Left colon (tissue), 2 donors: ENCODE results near the gene DRAP1. TPM values are rescaled to one million over a fixed set of nuclear protein-coding genes. Genes with fewer than 3 reads are reported as not detected.
"Not testable (repeated sequence)": the region's sequence is repeated elsewhere in the genome, so short reads cannot be mapped to it uniquely, and the experiment has no call there.

Source experiments
- ATAC-seq: fragments of 200-7000 bp; cut with Tn5 transposase; one replicate; pipeline ENCODE4 v1.9.1; 2020; ENCODE audit warnings: mild to moderate bottlenecking, moderate library complexity
- DNase-seq, 2 donors: peaks; one replicate each; pipeline ENCODE4 v3.0.0-alpha.2; 2020
- intact Hi-C, 2 donors: fragments of 100-400 bp; cut with DNase I in 1 of 2; cut with micrococcal nuclease in 1 of 2; formaldehyde crosslinking; loops; one replicate each; pipeline versions ENCODE4 v1.11.2 to v1.14.0; 2022; cut with DNase I, micrococcal nuclease
- total RNA-seq, 2 donors: library from RNA; stranded (reverse); fragmentation: NEBNext Ultra II Directional; extraction: Animal tissue kit (Norgen Biotek cat#: 25700); gene quantifications; one replicate each; pipeline ENCODE4 v1.2.1, GENCODE V29; 2021
- donor health status: DM: no; HTN: no; CAD: no.
- donor health status: DM: yes; HTN: yes; CAD: no.

The DRAP1 gene
- total RNA-seq, 2 donors from 2014 or later: 47.3 to 53.4 TPM

DNA sequence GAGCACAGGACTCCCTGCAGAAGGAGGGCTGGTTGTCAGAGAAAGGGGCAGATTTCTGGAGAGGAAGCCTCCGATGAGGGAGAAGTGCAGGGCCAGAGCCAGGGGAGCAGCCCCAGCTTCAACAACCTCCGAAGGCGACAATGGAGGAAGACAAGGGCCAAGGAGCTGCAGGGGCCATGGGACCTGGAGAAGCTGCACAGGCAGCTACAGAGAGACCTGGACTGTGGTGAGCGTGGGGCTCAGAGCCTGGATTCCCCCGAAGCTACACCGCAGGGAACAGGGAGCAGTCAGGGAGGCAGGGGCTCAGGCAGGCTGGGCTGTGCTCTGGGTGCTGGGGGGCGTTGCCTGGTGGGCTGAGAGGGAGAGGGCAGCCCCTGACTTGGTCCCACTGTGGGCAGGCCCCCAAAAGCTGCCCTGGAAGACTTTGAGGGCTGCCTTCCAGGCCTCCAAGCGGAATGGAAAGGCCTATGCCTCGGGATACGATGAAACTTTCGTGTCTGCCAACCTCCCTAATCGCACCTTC is 28.4 kb downstream of the DRAP1 start:
- DNase-seq: no peak
- intact Hi-C loops: no loop called here
- no peak for ATAC-seq

DNA sequence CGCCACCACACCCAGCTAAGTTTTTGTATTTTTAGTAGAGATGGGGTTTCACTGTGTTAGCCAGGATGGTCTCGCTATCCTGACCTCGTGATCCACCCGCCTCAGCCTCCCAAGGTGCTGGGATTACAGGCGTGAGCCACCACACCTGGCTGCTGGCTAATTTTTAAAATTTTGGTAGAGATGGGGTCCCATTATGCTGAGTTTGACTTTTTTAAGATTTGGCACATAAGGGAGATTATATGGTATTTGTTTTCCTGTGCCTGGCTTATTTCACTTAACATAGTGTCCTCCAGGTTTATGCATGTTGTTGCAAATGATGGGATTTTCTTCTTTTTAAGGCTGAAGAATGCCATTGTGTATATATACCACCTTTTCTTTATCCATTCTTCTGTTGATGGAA is 31.5 kb downstream of the DRAP1 start:
- ATAC-seq, DNase-seq, intact Hi-C loops: not testable (repeated sequence)

DNA sequence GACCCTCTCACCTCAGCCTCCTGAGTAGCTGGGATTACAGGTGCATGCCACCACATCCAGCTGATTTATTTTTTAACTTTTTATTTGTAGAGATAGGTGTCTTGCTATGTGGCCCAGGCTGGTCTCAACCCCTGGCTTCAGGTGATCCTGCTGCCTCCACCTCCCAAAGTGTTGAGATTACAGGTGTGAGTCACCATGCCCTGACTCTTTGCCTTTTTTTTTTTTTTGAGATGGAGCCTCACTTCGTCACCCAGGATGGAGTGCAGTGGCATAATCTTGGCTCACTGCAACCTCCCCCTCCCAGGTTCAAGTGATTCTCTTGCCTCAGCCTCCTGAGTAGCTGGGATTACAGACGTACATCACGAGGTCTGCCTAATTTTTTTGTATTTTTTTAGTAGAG is 32.4 kb downstream of the DRAP1 start:
- ATAC-seq, DNase-seq, intact Hi-C loops: not testable (repeated sequence)

DNA sequence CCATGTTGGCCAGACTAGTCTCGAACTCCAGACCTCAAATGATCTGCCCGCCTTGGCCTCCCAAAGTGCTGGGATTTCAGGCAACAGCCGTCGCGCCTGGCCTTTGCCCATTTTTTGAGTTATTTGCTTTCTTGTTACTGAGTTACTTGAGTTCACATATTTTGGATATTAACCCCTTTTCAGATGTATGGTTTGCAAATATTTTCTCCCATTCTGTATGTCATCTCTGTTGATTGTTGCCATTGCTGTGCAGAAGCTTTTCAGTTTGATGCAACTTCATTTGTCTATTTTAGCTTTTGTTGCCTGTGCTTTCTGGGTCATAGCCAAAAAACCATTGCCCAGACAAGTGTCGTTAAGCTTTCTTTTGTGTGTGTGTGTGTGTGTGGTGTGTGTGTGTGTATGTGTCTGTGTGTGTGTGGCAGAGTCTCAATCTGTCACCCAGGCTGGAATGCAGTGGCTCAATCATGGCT is 32.9 kb downstream of the DRAP1 start:
- intact Hi-C loops: no loop called here
- no peak for ATAC-seq

GRCh38 chr11:65953471-65953870 is 34.2 kb downstream of the DRAP1 start:
- no peak for ATAC-seq
- intact Hi-C loops: no loop called here
- no peak for DNase-seq

More for the DNA sequence above, 32.9 kb downstream of the DRAP1 start:
- DNase-seq: no peak

GRCh38 chr11:65954771-65955170 is 35.5 kb downstream of the DRAP1 start:
- ATAC-seq (no peak), DNase-seq (no peak)
- intact Hi-C loops: no loop called here

DNA sequence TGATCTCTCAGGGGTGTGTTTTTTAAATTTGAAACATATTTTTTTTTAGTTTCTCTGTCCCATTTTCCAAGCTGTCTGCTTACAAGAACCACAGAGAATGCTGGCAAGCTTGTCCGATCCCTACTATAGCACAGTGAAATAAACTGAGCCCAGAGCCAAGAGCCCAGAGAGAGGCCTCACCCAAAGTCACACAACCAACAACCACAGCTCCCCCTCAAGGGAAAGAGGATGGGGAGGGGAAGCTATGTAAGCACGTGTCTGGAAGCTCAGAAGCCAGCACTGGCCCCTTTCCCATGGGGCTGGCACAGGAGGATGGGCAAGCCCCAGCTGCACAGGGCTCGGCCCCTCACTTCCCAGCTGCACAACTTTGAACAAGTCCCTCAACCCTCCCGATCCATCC is 39.1 kb downstream of the DRAP1 start:
- ATAC-seq: no peak
- no peak for DNase-seq
- intact Hi-C loops: no loop called here

DNA sequence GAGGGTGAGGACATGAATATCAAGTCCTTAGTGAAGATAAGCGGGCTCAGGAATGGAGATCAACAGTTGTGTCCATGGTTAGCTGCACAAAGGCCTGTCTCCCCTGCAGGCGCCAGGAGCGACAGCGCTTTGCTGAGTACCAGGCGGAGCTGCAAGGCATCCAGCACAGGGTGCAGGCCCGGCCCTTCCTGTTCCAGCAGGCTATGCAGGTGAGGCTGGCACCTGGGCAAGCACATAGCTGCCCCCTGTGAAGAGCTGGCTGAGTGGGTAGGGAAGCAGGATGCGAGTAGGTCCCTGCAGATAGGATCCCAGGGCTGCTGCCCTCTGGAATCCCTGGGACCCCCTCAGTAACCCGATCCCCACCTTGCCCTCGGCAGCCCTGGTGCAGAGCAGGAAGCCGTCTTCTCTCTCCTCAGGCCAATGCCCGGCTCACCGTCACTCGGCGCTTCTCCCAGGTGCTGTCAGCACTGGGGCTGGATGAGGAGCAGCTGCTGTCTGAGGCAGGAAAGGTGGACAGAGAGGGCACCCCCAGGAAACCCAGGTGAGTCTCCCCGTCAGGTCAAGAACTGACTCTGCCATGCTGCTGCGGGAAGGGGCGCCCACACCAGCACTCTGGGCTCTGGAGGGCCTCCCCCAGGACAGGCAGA is 39.7 kb downstream of the DRAP1 start:
- no peak for ATAC-seq
- intact Hi-C loops: no loop called here

DNA sequence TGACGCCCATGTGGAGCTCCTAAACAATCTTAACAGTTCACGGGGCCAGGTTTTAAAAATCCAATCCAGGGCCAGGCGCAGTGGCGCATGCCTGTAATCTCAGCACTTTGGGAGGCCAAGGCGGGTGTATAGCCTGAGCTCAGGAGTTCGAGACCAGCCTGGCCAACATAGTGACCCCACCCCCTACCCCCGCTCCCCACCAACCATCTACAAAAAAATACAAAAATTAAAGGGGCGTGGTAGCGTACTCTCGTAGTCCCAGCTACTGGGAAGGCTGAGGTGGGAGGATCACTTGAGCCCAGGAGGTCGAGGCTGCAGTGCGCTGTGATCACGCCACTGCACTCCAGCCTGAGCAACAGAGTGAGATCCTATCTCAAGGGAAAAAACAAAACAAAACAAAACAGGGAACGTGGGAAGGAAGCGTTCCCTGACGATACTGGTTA is 41.6 kb downstream of the DRAP1 start:
- peak; percentile 14 for ATAC-seq
- intact Hi-C loops: loop anchor here in 1 of 2 donors (5.0 kb wide), 1 partner anchor 74 kb away; the partner anchor contains the start of gene FIBP
- no peak for DNase-seq

More for the DNA sequence above, 39.7 kb downstream of the DRAP1 start:
- no peak for DNase-seq

GRCh38 chr11:65961267-65962140 is 42.3 kb downstream of the DRAP1 start, which contains the start of gene SART1:
Gene SART1 (plus strand): TSS chr11:65961734. CDS start chr11:65961781, 47 bp downstream.
- peak; percentile 99 for ATAC-seq
- DNase-seq: peak; percentile 96 to 98
- intact Hi-C loops: loop anchor here in 1 of 2 donors (5.0 kb wide), 1 partner anchor 74 kb away; the partner anchor contains the start of gene FIBP

DNA sequence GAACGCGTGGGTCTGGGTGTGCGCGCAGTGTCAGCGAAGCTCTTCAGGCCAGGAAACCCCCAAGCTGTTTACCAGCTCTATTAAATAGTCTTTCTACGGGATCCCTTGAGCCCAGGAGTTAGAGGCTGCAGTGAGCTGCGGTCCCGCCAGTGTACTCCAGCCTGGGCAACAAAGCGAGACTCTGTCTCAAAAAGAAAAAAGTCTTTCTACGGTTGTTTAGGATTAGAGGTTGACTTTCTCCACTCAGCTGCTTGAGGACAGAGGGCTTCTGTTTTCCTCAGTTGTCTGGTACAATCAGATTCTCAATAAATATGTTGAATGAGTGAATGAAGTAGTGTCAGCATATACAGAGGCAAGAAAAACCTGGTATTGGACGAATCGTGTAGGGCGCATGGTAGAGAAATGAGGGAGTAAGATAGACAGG is 42.9 kb downstream of the DRAP1 start:
- no peak for DNase-seq
- peak; percentile 26 for ATAC-seq
- intact Hi-C loops: loop anchor here in 1 of 2 donors (5.0 kb wide), 1 partner anchor 75 kb away; the partner anchor contains the start of gene FIBP

- intact Hi-C loops: loop anchor here in 1 of 2 donors (5.0 kb wide), 1 partner anchor 78 kb away; the partner anchor contains the start of gene FIBP
Measured at GRCh38 chr11:65964906-65965305, 45.7 kb downstream of the DRAP1 start.

DNA sequence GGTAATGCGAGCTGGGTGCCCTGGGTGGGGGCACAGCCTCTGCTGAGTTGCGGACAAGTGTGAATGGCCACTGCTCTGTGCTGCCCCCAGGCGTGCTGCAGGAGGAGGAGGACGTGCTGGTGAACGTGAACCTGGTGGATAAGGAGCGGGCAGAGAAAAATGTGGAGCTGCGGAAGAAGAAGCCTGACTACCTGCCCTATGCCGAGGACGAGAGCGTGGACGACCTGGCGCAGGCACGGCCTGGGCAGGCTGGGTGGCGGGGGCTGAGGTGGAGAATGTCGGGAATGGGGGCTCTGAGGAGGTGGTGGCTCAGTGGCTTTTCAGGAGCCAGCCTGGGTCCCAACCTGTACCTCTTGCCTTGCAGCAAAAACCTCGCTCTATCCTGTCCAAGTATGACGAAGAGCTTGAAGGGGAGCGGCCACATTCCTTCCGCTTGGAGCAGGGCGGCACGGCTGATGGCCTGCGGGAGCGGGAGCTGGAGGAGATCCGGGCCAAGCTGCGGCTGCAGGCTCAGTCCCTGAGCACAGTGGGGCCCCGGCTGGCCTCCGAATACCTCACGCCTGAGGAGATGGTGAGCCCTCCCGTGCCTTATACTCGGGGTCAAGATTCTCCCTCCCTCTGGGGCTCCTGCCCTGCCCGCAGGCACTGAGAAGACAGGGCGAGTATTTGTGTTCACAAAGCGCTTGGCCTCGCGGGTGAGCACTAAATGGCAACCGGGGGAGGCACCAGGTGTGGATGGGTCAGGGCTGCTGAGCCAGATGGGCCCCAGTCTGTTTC is 46.9 kb downstream of the DRAP1 start:
- intact Hi-C loops: no loop called here
- DNase-seq (no peak), ATAC-seq (no peak)

More at GRCh38 chr11:65964906-65965305, 45.7 kb downstream of the DRAP1 start:
- DNase-seq (no peak), ATAC-seq (no peak)

GRCh38 chr11:65967329-65967934 is 48.2 kb downstream of the DRAP1 start:
- DNase-seq (no peak), ATAC-seq (no peak)
- intact Hi-C loops: no loop called here

DNA sequence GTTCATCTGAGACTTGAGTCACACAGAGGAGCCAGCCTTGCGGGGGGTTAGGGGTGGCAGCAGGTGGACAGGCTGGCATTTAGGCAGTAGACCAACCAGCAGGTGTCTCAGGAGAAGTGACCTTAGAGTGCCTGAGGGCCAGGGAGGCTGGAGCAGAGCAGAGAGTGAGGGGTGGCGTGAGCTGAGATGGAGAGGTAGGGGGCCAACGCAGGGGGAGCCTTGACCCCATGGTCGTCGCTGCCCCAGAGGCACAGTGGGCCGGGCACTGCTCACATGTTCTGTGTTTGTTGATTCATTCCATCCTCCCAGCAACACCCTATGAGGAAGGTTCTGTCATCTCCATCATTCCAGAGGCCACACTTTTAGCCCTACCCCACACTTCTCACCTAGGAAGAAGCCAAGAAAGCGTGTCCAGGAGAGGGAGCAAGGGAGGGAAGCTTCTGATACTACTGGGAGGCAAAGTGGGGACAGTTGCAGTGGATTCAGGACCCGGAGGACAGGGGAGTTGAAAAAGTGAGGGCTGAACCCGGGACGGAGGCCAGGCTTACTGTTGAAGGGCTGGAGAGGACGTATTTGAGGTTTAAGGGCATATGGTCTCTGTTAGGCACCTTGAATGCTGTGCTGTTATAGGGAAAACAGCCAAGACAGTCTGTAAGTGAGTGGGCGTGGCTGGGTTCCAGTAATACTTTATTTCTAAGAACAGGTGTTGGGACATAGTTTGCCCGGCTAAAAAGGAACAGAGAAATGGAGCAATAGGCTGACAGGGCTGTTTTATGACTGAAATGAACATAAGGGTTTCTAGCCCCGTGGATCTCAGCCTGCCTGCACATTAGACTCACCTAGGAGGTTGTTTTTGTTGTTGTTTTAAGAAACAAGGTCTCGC is 49.6 kb downstream of the DRAP1 start:
- ATAC-seq (peak; percentile 26), DNase-seq (no peak)
- intact Hi-C loops: no loop called here
